Measurements from ENCODE around the gene ACTL9.

Gene ACTL9

DNA sequence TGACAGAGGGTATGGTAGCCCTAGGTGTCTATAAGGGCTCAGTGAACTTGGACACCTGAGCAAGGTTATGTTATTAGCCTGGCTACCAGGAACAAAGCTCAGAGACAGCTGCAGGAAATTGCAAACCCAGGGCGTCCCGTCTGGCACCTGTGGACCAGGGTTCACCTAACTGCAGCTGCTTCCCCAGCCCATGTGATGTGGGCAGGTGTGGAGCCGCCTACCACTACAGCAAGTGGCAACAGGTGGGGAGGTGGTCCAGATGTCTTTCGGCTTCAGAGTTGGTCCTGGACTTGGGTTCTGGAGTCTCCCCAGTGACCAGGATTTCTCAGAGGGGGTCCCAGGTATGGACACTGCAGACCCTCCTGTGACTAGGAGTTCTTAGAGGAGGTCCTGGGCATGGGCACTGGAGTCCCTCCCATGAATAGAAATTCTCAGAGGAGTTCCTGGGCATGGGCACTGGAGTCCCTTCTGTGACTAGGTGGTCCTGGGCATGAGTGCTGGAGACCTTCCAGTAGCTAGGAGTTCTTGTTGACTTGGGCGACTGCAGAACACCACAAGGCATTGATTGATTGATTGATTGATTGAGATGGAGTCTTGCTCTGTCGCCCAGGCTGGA, 25.2 kb downstream of the ACTL9 start:
- H3K9me3 Mint-ChIP-seq: peaks cover 21% of the 10 kb centered on the region
- no peak overlapping the region for H3K27ac Mint-ChIP-seq
- peaks cover 27% of the 10 kb centered on the region for H3K27me3 Mint-ChIP-seq (ENCODE audit: low read depth, poor library complexity)
- TF ChIP-seq, protein P1, sequence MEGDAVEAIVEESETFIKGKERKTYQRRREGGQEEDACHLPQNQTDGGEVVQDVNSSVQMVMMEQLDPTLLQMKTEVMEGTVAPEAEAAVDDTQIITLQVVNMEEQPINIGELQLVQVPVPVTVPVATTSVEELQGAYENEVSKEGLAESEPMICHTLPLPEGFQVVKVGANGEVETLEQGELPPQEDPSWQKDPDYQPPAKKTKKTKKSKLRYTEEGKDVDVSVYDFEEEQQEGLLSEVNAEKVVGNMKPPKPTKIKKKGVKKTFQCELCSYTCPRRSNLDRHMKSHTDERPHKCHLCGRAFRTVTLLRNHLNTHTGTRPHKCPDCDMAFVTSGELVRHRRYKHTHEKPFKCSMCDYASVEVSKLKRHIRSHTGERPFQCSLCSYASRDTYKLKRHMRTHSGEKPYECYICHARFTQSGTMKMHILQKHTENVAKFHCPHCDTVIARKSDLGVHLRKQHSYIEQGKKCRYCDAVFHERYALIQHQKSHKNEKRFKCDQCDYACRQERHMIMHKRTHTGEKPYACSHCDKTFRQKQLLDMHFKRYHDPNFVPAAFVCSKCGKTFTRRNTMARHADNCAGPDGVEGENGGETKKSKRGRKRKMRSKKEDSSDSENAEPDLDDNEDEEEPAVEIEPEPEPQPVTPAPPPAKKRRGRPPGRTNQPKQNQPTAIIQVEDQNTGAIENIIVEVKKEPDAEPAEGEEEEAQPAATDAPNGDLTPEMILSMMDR (IDR thresholded peaks at IDR 0.05): no peak
- no peak overlapping the region for H3K4me3 Mint-ChIP-seq
- H3K4me1 Mint-ChIP-seq: no peaks in the 10 kb centered on the region
- peaks cover 4% of the 10 kb centered on the region for H3K36me3 Mint-ChIP-seq (ENCODE audit: low read depth)
- DNase-seq: no peak

DNA sequence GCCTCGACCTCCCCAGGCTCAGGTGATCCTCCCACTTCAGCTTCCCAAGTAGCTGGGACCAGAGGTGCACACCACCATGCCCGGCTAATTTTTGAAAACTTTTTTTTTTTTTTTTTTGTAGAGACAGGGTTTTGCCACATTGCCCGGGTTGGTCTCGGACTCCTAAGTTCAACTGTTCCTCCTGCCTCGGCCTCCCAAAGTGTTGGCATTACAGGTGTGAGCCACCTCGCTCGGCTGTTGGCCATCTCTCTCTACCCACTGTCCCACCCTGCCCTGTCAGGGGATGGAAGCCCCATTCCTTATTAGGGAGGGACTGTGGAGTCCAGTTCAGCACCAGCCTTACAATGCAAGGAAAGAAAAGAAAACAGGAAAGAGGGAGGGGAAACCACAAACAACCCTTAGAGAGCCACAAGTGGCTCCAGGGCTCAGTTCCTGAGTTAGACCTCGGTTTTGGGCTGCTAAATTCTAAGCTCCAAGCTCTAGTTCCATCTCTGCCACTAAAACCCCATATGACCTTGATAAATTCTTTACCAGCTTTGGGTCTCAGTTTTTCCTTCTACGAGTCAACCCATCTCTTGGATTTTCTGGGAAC, 31.7 kb downstream of the ACTL9 start:
- Mint-ChIP-seq H3K36me3 (ENCODE audit: low read depth) (no peaks in the 10 kb centered on the region), H3K4me3 (no peak overlapping the region), H3K9me3 (peaks cover 3% of the 10 kb centered on the region), H3K27me3 (ENCODE audit: low read depth, poor library complexity) (peaks cover 39% of the 10 kb centered on the region), H3K4me1 (no peaks in the 10 kb centered on the region), H3K27ac (no peak overlapping the region)
- DNase-seq: no peak
- TF ChIP-seq, protein P1 (IDR thresholded peaks at IDR 0.05): no peak

DNA sequence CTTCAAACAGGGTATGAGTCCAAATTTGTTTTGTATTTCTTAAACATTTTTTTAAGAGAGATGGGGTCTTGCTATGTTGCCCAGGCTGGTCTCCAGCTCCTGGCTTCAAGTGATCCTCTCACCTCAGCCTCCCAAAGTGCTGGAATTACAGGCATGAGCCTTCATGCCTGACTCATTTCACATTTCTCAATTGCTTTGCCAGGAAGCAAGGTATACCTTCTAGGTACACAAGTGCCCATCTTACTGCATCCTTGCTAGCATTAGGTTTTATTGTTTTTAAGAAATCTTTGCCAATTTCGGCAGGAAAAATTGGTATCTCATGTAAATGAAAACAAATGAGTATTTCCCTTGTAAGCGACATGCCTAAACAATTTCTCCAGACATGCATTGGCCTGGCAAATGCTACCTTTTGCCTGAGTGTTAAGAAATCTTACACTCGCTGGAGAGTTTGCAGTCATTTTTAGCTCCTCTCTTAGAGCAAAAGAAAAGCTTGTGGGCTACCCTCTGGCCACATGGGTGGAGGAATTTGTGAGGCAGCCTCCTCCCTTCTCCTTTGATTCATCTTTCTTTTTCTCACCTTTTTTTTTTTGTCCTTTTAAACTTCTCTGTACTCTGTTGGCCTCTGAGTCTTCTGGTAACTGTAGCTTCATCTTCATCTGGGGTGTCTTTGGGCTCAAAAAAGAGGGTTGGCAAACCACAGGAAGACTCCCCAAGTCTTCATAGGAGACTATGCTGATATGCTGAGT, 33.0 kb downstream of the ACTL9 start:
- TF ChIP-seq, protein P1 (IDR thresholded peaks at IDR 0.05): no peak
- Mint-ChIP-seq H3K27me3 (ENCODE audit: low read depth, poor library complexity) (peaks cover 39% of the 10 kb centered on the region), H3K9me3 (peaks cover 3% of the 10 kb centered on the region), H3K27ac (no peak overlapping the region), H3K4me1 (no peaks in the 10 kb centered on the region), H3K36me3 (ENCODE audit: low read depth) (no peaks in the 10 kb centered on the region), H3K4me3 (no peak overlapping the region)
- no peak for DNase-seq

DNA sequence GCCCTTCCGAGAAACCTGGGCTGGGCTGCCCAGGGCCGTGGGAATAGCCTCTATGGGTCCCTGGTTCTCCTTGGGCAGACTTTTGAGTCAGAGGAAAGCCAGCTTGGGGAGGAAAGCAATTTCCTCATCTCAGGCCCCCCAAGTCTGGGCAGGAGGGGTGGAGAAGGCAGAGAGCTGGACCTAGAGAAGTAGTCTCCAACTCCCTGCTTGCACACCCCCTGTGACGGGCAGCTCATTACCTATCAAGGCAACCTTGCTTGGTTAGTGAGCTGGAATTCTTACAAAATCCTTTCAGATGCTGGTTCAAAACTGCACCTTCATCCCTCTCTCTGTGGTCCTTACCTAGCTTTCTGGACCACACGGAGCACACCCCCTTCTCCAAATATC, 33.9 kb downstream of the ACTL9 start:
- H3K4me1 Mint-ChIP-seq: no peaks in the 10 kb centered on the region
- H3K9me3 Mint-ChIP-seq: peaks cover 3% of the 10 kb centered on the region
- H3K36me3 Mint-ChIP-seq (ENCODE audit: low read depth): no peaks in the 10 kb centered on the region
- no peak overlapping the region for H3K27ac Mint-ChIP-seq
- H3K27me3 Mint-ChIP-seq (ENCODE audit: low read depth, poor library complexity): peaks cover 39% of the 10 kb centered on the region
- no peak for DNase-seq
- H3K4me3 Mint-ChIP-seq: no peak overlapping the region
- TF ChIP-seq, protein P1 (IDR thresholded peaks at IDR 0.05): no peak

DNA sequence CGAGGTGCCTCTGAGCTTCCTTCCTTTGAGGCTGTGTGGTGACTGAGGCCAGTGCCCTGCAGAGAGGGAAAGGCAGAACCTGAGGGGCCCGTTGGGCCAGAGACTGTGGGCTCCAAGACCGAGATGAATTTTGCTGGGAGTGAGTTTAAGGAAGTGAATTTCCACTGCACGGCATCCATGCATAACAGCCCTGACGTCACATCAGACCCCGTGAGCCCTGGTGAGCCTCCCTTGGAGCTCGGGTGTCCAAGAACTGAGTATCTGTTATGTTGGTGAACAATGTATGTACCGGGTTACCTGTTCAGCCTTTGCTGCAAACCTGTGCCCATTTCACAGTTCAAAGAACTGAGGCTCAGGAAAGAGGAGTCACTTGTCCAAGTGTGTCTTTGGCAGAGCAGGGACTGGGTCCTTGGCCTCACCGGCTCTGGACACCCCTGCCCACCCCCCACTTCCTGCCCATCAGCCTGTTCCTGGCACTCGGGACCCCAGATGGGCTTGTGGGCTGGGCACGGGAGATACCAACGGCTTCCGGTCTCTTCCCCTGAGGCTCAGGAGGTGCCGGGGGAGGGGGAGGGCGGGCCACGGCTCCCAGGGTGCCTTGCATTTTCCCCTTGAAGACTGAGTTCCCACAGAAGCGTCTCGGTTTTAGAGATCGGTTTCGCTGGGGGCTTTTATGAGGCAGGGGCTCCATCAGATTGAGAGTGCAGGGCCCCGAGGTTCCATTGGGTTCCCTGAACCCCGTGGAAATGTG, 34.5 kb downstream of the ACTL9 start:
- Mint-ChIP-seq H3K4me3 (no peak overlapping the region), H3K9me3 (peaks cover 3% of the 10 kb centered on the region), H3K4me1 (no peaks in the 10 kb centered on the region), H3K36me3 (ENCODE audit: low read depth) (no peaks in the 10 kb centered on the region), H3K27ac (no peak overlapping the region), H3K27me3 (ENCODE audit: low read depth, poor library complexity) (peaks cover 36% of the 10 kb centered on the region)
- DNase-seq: no peak
- TF ChIP-seq, protein P1 (IDR thresholded peaks at IDR 0.05): no peak
